NCI-H1092 (cell line): ENCODE results near the gene AKIP1.
"Not testable (repeated sequence)": the region's sequence is repeated elsewhere in the genome, so short reads cannot be mapped to it uniquely, and the experiment has no call there.

ENCODE experiments used
- DNase-seq: peaks from one replicate; lab custom pipeline; 2025; lab: John Stamatoyannopoulos, UW

AKIP1 gene

GRCh38 chr11:8917157-8917825, 6.3 kb downstream of the AKIP1 start:
- no peak for DNase-seq

- no peak for DNase-seq
Measured at GRCh38 chr11:8922691-8923090, 11.7 kb downstream of the AKIP1 start.

- DNase-seq, result no peak
Measured at GRCh38 chr11:8925711-8926110, 14.7 kb downstream of the AKIP1 start.

GRCh38 chr11:8926236-8926635, 15.2 kb downstream of the AKIP1 start:
- no peak for DNase-seq

GRCh38 chr11:8927233-8927632, 16.2 kb downstream of the AKIP1 start:
- no peak for DNase-seq

- no peak for DNase-seq
Measured at GRCh38 chr11:8928205-8928604, 17.2 kb downstream of the AKIP1 start.

- DNase-seq, result no peak
Measured at GRCh38 chr11:8928981-8929615, 18.1 kb downstream of the AKIP1 start.

- DNase-seq, result no peak
Measured at GRCh38 chr11:8930456-8931175, 19.6 kb downstream of the AKIP1 start.

GRCh38 chr11:8932564-8933180, 21.7 kb downstream of the AKIP1 start, which contains the start of gene C11orf16:
C11orf16 (minus strand) TSS chr11:8932947; CDS start chr11:8932308, 639 bp downstream.
- no peak for DNase-seq

- no peak for DNase-seq
Measured at GRCh38 chr11:8933931-8934330, 22.9 kb downstream of the AKIP1 start.

GRCh38 chr11:8934742-8935488, 23.9 kb downstream of the AKIP1 start:
- no peak for DNase-seq

- DNase-seq, result not testable (repeated sequence)
Measured at GRCh38 chr11:8935789-8936188, 24.8 kb downstream of the AKIP1 start.

- DNase-seq, result no peak
Measured at GRCh38 chr11:8937159-8937558, 26.2 kb downstream of the AKIP1 start.

GRCh38 chr11:8937659-8938058, 26.7 kb downstream of the AKIP1 start:
- no peak for DNase-seq

GRCh38 chr11:8941341-8942103, 30.5 kb downstream of the AKIP1 start:
- DNase-seq, result no peak

- no peak for DNase-seq
Measured at GRCh38 chr11:8942518-8943066, 31.6 kb downstream of the AKIP1 start, which contains the start of gene ASCL3. ASCL3 (minus strand) TSS chr11:8943016; CDS start chr11:8938161, 4,855 bp downstream.

- no peak for DNase-seq
Measured at GRCh38 chr11:8947230-8947943, 36.4 kb downstream of the AKIP1 start.

- DNase-seq, result no peak
Measured at GRCh38 chr11:8948886-8949285, 37.9 kb downstream of the AKIP1 start.

- no peak for DNase-seq
Measured at GRCh38 chr11:8956860-8957259, 45.9 kb downstream of the AKIP1 start.

- no peak for DNase-seq
Measured at GRCh38 chr11:8959546-8960166, 48.7 kb downstream of the AKIP1 start.
